GM21360 (cell line): ENCODE data around the gene PTPN1.
"Not testable (repeated sequence)": the region's sequence is repeated elsewhere in the genome, so short reads cannot be mapped to it uniquely, and the experiment has no call there.

Experiments used
- ATAC-seq: cut with Tn5 transposase; IDR thresholded peaks from one replicate; pipeline ENCODE4 v1.9.1; 2021; ENCODE audit warnings: mild to moderate bottlenecking, moderate library complexity; ENCODE audit not compliant: unreplicated experiment

Gene PTPN1

DNA sequence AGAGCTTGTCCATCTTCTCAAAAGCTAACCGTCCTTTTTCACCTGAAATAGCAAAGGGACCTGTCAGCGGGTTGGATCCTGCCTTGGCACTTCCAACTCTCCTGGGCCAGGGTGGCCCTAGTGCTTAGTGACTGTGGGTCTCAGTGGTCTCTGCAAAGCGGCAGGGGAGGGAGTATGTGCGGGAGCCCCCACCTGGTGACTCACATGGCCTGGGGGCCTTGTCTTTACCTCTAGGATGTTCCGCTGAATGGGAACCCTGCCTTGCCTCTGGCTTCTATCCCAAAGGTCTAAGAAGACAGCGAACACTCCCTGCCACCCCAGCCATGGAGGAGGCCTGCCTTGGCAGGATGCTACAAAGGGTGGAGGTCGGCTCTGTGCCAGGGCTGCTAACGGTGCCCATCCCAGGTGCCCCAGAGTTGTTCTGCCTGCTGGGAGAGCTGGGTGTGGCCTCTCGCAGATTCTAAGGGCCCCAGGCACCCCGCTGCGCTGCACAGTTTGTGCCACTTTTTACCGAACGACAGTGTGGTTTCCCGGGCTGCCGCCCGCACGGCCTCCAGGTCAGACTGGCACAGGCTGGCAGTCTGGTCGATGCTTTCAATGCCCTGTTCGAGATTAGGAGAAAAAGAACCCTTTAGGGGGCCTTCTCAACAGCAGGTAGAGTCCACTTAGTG is 77.2 kb downstream of the PTPN1 start:
- ATAC-seq = no peak

DNA sequence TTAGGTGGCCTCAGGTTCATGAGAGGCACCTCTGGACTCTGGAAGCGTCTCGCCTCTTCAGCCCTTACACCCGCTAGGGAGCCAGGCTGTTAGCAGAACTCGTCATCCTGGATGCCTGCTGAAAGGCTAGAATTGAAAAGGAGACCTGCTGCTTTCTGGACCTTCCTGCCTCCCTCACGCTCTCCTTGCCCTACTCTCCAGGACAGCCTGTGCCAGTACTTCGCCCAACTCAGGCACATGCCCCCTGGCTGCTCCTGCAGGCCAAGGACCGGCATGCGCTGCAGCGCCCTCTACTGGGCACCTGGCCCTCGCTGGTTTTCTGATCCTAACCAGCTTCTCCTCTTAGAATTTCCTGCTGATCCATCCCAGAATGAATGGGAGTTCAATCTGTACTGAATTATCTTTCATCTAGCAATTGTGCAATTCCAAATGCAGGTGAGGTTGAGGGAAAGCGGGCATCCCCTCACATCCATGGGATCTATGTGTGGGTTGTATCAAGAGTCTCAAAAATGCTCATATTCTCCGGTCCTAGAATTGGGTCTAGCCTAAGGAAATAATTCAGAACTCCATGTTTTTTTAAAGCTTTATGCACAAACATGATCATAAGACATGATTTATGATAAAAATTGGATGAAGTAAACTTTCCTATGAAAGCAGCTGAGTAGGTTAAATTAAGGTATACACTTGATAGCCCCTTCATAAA is 78.0 kb downstream of the PTPN1 start:
- no peak for ATAC-seq

DNA sequence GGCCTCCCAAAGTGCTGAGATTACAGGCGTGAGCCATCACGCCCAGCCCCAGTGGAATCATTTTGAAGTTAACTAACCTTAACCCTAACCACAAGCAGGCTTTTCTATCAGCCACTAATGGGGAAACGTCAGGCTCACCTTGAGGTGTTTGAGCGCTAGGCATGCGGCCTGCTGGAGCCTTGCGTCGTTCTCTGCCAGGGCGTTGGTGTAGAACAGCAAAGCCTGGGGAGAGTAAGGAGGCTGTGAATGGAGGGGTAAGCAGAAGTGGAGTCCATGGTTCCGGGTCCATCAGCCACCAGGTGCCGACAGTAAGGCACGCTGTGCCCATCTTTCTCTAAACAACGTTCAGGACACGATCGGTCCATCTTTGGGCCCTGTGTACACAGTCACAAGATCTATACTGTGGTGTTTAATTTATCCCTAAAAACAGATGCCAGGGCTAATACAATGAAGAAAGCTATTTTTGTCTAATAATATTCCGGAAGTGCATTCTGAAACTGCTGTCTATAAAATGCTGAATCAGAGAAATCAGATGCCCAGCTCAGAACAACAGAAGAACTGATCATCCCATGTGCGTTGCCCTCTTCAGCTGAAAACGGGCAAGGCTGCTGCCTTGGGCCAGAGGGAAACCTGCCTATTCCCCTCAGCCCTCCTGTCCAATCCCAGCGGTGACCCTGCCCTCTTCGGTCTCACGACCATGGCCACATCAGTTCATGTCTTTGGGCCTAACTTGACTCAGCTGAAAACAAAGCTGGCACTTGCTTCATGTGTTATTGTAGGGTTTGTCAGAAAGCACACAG is 79.6 kb downstream of the PTPN1 start:
- no peak for ATAC-seq

DNA sequence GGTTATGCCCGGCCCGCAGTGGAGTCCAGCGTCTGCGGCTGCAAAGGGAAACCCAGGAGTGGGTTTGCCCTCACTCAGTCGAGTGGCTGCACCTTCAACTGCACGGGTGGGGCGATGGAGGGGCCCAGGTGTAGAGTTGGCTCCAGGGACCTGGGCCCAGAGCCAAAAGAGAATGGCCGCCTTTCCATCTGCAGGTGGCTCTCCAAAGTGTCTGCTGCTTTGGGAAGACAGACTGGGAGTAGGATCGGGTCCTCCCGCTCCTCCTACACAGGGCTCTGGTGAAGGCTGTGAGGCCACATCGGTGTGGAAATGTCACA is 80.1 kb downstream of the PTPN1 start:
- no peak for ATAC-seq

DNA sequence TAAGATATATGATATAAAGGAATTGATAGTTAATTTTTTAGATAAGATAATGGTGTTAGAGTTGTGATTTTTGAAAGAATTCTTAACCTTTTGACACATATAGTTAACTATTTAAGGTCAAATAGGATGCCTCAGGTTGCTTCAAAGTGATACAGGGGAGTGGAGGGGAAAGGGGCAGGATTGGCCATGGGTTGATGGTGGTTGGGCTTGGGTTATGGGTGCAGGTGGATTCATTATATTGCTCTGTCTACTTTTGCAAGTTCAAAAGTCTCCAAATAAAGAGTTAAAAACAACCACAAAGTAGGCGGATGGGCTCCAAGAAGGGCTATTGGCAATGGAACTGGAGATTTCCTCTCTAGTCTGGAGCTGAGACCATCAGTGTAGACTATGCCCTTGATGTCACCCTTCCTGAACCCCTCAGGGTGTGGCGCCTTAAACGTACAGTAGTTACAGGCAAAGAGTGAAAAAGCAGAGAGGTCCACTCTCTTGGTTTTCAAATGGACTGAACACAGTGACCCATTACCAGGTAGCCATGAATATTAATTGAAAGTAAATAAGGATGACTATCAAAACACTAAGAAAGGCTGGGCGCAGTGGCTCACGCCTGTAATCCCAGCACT is 81.2 kb downstream of the PTPN1 start:
- no peak for ATAC-seq

DNA sequence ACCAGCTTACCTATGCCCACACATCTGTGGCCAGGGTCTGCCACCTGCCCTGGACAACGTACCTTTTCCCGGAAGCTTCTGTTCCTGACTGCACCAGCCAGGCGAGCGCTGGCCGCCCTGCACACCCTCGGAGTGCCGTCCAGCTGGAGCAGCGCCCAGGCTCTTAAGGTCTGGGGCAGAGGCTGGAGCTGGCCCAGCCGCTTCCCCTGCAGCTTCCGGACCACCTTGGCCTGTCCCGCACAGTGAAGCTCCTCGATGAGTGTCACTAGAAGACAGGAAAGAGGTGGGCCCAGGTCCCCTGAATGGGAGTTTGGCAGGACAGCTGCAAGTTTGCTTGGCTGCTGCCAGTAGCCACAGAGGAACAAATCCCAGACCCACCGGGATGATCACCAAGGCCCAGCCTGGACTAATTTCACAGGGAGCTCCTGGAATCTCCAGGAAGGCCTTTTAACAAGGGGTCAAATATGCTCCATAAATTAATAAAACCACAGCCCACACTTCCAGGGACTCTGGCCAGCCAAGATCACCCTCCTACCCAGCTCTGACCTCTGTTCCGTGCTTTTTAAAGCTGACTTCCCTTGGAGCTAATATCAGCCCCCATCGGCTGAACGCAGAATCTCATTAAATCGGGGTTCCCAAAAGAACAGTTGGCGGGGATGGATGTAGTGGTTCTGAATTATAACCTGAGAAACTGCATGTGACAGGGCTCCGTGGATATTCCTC is 82.3 kb downstream of the PTPN1 start:
- ATAC-seq = no peak

DNA sequence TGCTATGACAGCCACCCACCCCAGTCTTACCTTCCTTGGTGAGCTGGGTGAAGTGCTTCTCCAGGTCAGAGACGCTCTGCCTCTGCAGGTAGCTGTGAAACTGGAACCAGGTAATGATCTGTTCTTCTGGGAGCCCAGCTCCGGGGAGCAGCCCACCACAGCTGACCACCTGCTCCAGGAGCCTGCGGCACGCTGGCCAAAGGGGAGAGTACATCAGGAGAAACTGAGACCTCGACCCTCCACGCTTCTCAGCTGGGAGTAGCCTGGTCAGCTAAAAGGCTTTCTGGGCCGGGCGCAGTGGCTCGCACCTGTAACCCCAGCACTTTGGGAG is 82.8 kb downstream of the PTPN1 start:
- ATAC-seq = no peak

DNA sequence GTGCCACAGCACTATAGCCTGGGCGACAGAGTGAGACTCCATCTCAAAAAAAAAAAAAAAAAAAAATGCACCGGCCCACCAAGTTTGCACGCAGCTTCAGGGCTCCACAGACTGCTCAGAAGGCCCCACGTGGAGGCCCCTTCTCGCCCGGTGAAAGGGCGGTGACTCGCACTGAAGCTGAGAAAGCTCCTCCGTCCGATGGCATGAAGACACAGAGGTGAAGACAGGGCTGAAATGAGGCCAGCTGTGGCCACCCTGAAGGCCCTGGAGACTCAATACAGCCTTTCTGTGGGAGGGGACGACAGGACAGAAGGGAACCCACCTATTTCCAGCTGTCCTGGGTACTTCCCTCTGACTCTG is 84.0 kb downstream of the PTPN1 start:
- ATAC-seq = no peak

DNA sequence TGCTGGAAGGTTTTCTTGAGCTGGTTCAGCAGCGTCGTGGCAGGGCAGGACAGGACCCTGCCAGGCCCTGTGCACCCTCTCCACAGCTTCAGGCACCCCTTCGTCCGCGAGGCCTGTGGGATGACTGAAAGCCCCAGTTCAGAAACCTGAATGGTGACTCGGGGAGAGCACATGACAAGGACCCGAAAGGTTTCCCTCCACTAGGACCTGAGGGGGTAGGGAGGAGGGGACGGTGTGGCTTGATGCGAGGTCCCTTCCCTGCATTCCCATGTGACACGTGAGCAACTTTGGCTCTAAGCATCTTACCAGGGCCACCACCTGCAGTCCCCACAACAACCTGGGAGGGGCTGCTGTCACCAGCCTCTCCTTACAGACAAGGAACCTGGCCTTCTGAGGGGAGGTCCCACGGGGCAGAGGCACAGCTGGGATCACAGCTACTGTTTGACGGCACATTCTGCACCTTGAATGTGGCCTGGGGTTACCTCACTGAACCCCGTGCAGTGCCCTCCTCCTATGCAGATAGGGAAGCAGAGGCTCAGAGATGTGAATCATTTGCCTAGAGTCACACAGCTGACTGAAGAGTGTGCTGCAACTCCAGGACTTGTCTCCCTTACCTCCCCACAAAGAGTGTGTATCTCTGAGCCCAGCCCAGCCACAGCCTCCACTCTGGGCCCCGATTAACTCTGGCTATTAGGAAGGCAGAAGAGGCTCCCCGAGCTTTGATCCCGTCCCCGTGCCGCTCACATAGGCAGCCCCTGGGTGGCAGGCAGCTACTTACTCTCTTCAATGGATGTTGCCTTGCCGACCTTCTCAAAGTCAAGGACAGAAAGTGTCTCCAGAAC is 84.6 kb downstream of the PTPN1 start:
- no peak for ATAC-seq

DNA sequence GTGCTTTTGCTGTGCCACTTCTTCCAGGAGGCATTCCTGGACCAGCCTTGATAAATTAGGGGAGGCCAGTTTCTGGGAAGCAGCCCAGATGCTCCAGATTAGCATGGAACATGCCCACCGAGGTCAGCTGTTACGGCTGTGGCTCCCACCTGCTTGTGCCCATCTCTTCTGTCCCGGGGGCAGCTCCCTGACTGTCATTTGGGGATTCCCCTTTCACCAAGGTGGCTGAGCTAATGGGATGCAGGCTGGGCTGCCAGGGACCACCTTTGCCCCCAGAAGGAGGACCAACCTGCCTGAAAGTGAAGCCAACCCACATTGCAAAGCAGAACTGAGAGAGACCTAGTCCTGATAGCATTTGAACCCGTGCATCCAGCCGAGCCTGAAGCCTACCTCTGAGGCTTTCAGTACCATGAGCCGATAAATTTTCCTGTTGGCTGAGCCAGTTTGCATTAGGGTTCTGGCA is 85.3 kb downstream of the PTPN1 start:
- ATAC-seq = no peak

DNA sequence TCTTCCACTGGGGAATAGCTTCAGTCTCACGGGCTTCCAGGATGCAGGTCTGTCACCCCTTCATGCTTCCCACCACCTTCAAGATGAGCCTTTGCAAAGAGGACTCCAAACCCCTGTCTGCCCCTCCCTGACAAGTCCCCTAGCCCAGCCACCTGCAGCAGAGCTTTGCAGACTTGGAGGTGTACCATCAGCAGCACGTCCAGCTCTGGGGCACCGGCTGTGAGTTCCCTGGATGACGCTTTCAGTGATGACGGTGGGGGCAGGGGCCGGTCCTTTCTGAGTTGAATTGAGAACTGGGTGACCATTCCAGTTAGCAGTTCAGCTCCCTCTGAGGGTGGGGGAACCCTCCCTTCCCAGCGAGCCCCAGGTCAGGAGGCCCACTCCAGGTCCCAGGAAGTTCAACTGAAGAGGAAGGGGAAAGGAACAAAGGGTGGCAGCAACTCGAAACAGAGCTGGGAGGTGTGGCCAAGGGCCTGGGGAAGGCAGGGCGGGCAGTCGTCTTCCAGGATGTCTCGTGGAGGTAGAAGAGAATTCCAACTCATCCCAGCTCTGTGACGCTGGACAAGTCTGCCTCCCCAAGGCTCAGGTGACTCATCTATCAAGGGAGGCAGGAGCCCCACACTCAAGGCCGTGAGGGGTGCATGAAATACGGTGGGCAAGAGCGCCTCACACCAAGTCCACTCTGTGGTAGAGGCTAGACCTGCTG is 86.0 kb downstream of the PTPN1 start:
- ATAC-seq = no peak

DNA sequence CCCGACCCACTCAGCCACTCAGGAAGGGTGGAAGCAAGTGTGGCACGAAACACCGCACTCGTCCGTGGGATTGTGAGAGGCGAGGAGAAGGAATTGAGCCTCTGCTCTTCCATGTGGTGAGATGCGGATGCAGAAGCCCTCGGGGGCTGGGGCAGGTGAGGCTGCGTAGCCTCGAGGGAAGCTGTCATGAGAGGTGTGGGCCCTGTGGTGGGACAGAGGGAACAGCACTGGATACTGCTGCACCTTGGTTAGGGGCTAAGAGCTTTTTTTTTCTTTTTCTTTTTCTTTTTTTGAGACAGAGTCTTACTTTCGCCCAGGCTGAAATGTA is 86.5 kb downstream of the PTPN1 start:
- no peak for ATAC-seq

DNA sequence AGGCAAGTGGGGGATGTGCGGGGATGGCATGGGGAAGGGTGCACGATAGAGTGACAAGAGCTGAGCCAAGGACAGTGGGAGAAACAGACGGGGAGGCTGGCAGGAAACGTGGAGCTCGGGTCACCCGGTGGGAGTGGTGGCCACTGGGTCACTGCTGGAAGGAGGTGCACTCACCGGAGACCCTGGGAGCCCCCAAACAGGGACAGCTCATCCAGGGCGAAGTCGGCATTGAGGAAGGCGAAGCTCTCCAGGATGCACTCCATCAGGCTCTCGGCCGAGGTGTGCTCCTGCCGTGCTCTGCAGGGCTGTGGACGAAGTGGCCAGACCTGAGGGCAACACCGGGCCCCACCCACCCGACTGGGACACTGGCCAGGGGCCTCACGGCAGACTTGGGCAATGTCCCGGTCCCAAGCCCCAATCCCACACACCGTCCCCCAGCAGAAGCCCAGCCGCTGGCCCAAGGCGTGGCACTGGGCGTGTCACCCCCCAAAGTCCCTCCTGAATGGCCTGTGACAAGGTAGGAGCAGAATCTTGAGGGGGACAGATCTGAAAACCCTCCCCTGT is 87.3 kb downstream of the PTPN1 start:
- ATAC-seq = no peak

DNA sequence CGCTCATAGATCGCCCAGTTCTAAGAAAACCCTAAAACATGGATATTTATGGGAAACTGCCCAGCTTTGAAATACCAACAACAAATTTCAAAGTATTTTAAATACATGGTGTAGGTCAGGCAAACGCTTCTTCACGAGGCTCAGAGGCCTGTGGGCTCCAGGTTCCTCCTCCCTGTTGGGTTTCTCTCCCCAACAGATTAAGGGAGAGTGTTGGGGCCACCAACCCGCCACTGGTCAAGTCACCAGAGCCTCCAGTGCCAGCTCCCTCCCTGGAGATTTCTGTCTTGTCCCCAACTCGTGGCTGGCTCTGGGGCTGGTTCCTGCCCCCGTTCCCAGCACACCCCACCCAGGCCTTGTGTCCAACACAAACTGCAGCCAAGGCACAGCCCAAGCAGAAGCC is 87.9 kb downstream of the PTPN1 start:
- ATAC-seq = no peak

DNA sequence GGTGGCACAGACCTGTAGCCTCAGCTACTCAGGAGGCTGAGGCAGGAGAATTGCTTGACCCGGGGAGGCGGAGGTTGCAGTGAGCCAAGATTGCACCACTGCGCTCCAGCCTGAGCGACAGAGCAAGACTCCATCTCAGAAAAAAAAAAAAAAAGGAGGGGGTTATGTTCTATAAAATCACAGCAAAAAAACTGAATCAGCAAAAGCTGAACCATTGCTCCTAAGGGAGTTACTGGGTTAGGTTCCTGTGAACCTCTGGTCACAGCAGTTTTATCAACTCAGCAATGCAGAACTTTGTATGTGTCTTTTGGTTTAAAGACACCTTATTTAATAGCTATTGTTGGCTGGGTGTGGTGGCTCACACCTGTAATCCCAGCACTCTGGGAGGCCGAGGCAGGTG is 88.6 kb downstream of the PTPN1 start:
- ATAC-seq = not testable (repeated sequence)

DNA sequence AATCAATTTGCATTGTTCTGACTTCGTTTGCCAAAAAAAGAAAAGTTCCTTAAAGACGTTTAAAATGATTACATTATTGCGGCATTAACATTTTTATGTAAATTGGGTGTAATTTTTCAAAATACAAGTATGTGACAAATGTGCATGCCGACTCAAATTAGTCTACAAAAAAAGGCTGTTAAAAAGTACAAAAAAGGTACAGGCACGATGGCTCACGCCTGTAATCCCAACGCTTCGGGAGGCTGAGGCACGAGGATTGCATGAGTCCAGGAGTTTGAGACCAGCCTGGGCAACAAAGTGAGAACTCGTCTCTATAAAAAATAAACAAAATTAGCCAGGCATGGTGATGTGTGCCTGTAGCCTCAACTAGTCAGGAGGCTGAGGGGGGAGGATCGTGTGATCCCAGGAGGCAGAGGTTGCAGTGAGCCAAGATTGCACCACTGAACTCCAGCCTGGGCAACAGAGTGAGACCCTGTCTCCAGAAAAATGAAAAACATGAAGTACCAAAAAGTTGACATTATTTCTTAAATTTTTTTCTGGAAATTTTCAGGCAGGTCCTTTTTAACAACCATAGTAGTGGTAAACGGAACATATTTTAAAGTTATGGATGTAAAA is 90.2 kb downstream of the PTPN1 start:
- no peak for ATAC-seq

DNA sequence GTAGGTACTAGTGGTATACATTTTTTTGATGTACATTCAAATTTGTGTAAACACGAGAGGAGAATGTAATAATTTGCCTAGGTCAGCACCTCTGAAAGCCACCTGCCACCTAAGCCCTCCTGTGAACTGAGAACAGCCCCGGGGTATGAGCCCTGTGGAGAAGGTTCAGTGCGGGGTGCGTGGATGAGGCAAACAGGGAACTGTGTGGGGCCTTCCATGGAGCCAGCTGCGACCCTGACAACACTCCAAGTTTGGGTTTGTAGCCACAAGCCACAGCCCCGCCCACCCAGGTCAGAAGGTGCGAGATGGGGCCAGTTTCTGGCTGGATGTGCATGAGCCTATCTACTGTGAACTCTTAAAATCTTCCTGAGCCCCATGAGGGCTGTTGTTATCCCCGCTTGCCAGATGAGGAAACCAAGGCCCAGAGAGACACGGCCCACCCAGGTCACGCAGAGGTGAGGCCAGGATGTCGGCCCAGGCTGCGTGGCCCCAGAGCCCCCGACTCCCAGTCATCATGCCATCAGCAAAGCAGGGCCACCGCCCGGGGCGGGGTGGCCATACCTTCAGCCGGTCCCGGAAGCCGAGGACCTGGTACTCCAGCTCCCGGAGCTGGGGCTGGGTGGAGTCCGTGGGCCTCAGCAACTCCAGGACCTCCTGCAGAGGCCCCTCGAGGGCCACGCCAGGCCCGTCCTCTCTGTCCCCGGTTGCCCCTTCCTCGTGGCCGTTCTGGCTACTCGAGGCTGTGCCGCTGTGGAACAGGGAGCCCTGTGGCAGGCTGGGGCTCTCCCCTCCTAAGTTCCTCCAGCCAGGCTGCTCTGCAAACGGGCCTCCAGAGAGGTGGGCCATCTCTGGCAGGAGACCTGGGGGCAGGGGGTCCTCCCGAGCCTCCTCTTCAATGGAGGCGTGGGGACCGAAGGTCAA is 91.6 kb downstream of the PTPN1 start:
- no peak for ATAC-seq
